ENCODE results near the gene ZFPL1.

Gene ZFPL1

GRCh38 chr11:65120831-65121230, 36.8 kb downstream of the ZFPL1 start:
- TF ChIP-seq, protein P1, sequence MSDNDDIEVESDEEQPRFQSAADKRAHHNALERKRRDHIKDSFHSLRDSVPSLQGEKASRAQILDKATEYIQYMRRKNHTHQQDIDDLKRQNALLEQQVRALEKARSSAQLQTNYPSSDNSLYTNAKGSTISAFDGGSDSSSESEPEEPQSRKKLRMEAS (IDR thresholded peaks at IDR 0.05; ENCODE audit: low read depth, low read length): no peak
- TF ChIP-seq CTCF (IDR thresholded peaks at IDR 0.05; ENCODE audit: low read depth, low read length) (no peak), MYC (IDR thresholded peaks at IDR 0.05; ENCODE audit: low read depth, low read length) (no peak), POLR2A (IDR thresholded peaks at IDR 0.05; ENCODE audit: extremely low read depth, insufficient read length) (no peak)
- H3K4me3 ChIP-seq (ENCODE audit: low read depth, low read length): peak overlapping the region; percentile 88
- no peak for DNase-seq (ENCODE audit: low read depth)

- no peak for TF ChIP-seq CTCF (IDR thresholded peaks at IDR 0.05; ENCODE audit: low read depth, low read length)
- peak; percentile 51 for DNase-seq (ENCODE audit: low read depth)
- H3K4me3 ChIP-seq (ENCODE audit: low read depth, low read length): peak overlapping the region; percentile 88
These were observed 37.4 kb downstream of the ZFPL1 start for GRCh38 chr11:65121447-65121864.

- TF ChIP-seq, protein P1 (IDR thresholded peaks at IDR 0.05; ENCODE audit: low read depth, low read length): peak; percentile 63
- TF ChIP-seq POLR2A (IDR thresholded peaks at IDR 0.05; ENCODE audit: extremely low read depth, insufficient read length): peak; percentile 91
- peak; percentile 90 for TF ChIP-seq MYC (IDR thresholded peaks at IDR 0.05; ENCODE audit: low read depth, low read length)
- TF ChIP-seq CTCF (IDR thresholded peaks at IDR 0.05; ENCODE audit: low read depth, low read length): no peak
- peak within 1 kb of the TSS; percentile 88 for H3K4me3 ChIP-seq (ENCODE audit: low read depth, low read length)
- DNase-seq (ENCODE audit: low read depth): peak; percentile 99
These were observed 38.1 kb downstream of the ZFPL1 start, which contains the start of the genes FAU and MRPL49 for GRCh38 chr11:65121865-65122696. TSS of gene FAU (minus strand) at chr11:65122134. CDS start at chr11:65121813, 321 bp downstream. TSS of gene MRPL49 (plus strand) at chr11:65122321. CDS start at chr11:65122347, 26 bp downstream.

GRCh38 chr11:65124480-65125196, 40.6 kb downstream of the ZFPL1 start:
- H3K4me3 ChIP-seq (ENCODE audit: low read depth, low read length): no peak overlapping the region
- TF ChIP-seq POLR2A (IDR thresholded peaks at IDR 0.05; ENCODE audit: extremely low read depth, insufficient read length): no peak
- TF ChIP-seq, protein P1 (IDR thresholded peaks at IDR 0.05; ENCODE audit: low read depth, low read length): no peak
- no peak for TF ChIP-seq MYC (IDR thresholded peaks at IDR 0.05; ENCODE audit: low read depth, low read length)
- TF ChIP-seq CTCF (IDR thresholded peaks at IDR 0.05; ENCODE audit: low read depth, low read length): no peak
- no peak for DNase-seq (ENCODE audit: low read depth)

GRCh38 chr11:65125197-65126056, 41.4 kb downstream of the ZFPL1 start:
- DNase-seq (ENCODE audit: low read depth): no peak
- TF ChIP-seq MYC (IDR thresholded peaks at IDR 0.05; ENCODE audit: low read depth, low read length): no peak
- TF ChIP-seq POLR2A (IDR thresholded peaks at IDR 0.05; ENCODE audit: extremely low read depth, insufficient read length): no peak
- TF ChIP-seq, protein P1 (IDR thresholded peaks at IDR 0.05; ENCODE audit: low read depth, low read length): no peak
- TF ChIP-seq CTCF (IDR thresholded peaks at IDR 0.05; ENCODE audit: low read depth, low read length): no peak
- no peak overlapping the region for H3K4me3 ChIP-seq (ENCODE audit: low read depth, low read length)
